Stimulated activated CD8-positive, alpha-beta memory T cell treated with anti-CD3 and anti-CD28 coated beads, Interleukin-7, amount 100 ng/mL, for 1 hour (primary cell): Measurements from ENCODE around the gene NPIPB4.
"Not testable (repeated sequence)": the region's sequence is repeated elsewhere in the genome, so short reads cannot be mapped to it uniquely, and the experiment has no call there.

Experiments used
- DNase-seq, 2 donors: peaks; one replicate each; pipeline ENCODE4 v3.0.0-alpha.2; 2020; ENCODE audit warnings: low read depth in 2 of 2

The NPIPB4 gene

GRCh38 chr16:21857656-21858055, at the start of gene NPIPB4:
Gene NPIPB4, minus strand, starts transcription at chr16:21857756. Its CDS starts 378 bp downstream, at chr16:21857378.
- not testable (repeated sequence) for DNase-seq

DNA sequence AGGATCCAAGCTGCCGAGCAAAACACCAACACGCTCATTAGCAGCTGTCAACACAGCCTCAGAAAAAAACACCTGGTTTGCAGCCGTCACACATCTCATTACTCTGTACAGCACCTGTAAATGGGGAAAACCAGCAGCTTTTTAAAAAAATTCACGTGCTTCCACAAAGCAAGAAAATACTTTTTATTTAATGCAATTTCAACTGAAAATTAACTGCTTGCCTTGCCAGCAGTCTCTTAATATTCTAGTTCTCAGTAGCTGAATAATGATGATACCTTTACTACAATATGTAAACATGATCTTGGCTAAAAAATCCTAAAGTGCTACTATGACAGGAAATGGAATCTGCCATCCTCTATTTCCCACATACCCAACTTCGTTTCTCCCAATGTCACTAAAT, 41.4 kb upstream of the NPIPB4 start:
- not testable (repeated sequence) for DNase-seq

DNA sequence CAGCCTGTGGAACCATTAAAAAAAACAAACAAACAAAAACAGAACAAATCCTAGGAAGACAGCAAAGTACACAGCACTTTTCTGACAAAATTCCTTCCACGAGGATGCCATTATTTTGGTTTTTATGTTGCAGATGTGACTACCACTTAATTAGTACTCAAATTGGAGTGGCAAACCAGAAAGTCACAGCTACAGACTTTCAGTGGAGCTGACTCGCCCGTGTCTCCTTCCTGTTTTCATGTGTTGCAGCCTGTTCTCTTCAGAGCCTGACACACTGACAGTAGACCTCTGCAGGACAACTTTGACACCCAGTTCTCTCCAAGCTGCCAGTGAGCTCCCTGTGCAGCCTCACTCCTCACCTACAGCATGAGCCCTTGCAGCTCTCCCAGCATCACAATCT, 24.4 kb upstream of the NPIPB4 start:
- DNase-seq = not testable (repeated sequence)

DNA sequence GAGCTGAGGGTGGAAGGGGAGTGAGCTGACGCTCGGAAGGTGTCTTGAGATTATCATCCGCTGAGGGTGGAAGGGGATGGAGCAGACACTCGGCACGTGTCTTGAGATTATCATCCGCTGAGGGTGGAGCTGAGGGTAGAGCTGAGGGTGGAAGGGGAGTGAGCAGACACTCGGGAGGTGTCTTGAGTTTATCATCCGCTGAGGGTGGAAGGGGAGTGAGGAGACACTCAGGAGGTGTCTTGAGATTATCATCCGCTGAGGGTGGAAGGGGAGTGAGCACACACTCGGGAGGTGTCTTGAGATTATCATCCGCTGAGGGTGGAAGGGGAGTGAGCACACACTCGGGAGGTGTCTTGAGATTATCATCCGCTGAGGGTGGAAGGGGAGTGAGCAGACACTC, 20.4 kb downstream of the NPIPB4 start:
- DNase-seq = not testable (repeated sequence)

GRCh38 chr16:21836334-21836733, 21.2 kb downstream of the NPIPB4 start:
- DNase-seq = not testable (repeated sequence)

DNA sequence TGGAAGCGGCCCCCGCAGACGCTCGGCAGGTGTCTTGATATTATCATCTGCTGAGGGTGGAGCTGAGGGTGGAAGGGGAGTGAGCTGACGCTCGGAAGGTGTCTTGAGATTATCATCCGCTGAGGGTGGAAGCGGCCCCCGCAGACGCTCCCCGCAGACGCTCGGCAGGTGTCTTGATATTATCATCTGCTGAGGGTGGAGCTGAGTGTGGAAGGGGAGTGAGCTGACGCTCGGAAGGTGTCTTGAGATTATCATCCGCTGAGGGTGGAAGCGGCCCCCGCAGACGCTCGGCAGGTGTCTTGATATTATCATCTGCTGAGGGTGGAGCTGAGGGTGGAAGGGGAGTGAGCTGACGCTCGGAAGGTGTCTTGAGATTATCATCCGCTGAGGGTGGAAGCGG, 21.8 kb downstream of the NPIPB4 start:
- not testable (repeated sequence) for DNase-seq

- not testable (repeated sequence) for DNase-seq
Measured at GRCh38 chr16:21834211-21834610, 23.3 kb downstream of the NPIPB4 start.

DNA sequence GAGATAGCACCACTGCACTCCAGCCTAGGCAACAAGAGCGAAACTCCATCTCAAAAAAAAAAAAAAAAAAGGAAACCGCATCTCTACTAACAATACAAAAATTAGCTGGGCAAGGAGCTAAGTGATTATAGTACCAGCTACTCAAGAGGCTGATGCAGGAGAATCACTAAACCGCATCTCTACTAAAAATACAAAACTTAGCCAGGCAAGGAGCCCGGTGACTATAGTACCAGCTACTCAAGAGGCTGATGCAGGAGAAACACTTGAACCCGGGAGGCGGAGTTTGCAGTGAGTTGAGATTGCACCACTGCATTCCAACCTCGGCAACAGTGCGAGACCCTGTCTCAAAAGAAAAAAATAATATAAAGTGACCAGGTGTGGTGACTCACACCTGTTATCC, 27.6 kb downstream of the NPIPB4 start:
- not testable (repeated sequence) for DNase-seq

DNA sequence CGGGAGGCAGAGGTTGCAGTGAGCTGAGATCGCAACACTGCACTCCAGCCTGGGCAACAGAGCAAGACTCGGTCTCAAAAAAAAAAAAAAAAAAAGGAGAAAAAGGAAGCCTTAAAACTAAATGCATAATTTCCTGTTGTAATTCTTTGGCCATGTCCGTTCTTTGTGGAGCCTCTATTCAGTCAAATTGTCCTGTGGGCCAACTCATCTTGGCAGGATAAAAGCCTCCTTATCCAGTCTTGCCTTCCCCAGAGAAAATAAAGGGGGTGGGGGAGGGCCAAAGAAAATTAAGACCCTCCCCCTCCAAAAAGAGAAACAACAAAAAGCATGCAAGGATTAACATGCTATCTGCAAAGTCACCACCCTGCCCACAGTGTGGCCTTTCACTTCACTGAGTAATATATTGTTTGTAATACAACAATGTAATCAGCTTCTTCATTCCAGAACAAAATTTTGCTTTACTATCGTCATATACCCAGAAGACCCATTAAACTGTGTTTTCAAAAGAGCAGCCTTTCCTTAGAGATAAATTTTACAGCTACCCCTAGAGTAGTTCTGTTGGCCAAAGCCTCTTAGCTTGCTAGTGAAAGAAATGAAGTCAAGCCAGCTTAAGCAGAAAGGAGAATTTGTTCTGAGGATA, 31.4 kb downstream of the NPIPB4 start:
- not testable (repeated sequence) for DNase-seq

- not testable (repeated sequence) for DNase-seq
Measured at GRCh38 chr16:21825526-21825925, 32.0 kb downstream of the NPIPB4 start.

- DNase-seq = not testable (repeated sequence)
Measured at GRCh38 chr16:21823258-21823657, 34.3 kb downstream of the NPIPB4 start.

DNA sequence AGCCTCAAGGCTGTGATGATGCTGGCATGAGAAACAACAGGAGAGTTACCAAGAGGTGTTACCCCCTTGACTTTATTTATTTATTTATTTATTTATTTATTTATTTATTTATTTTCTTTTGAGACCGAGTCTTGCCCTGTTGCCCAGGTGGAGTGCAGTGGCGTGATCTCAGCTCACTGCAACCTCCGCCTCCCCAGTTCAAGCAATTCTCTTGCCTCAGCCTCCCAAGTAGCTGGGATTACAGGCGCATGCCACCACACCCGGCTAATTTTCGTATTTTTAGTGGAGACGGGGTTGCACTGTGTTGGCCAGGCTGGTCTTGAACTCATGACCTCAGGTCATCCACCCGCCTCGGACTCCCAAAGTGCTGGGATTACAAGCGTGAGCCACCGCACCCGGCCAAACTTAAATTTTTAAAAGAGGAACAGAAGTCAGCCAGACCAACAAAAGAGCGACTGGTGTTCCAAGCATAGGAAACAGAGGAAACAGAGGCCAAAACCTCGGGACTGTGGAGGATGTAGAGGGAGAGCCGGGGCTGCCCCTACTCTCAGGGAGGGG, 36.6 kb downstream of the NPIPB4 start:
- DNase-seq = not testable (repeated sequence)

- peak; percentile 26 to 33 for DNase-seq
Measured at GRCh38 chr16:21820028-21820907, 37.3 kb downstream of the NPIPB4 start.

DNA sequence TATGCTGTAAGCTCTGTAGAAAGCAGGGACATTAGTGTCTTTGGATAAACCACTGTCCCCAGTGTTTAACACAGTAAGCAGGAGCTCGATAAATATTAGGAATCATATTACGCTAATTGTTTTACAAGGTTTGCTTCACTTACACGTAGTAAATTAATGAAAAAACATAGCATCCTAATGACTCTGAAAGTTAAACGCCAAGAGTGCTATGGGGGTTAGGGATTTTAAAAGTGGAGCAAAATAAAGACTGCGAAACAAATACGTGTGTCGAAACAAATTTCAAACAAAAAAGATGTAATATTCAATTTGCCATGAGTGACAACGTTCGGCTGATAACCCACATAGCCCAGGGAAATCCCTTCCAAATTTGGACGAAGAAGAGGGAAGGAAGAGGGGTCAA, 37.9 kb downstream of the NPIPB4 start:
- DNase-seq = not testable (repeated sequence)

GRCh38 chr16:21817012-21817411, 40.5 kb downstream of the NPIPB4 start:
- not testable (repeated sequence) for DNase-seq

GRCh38 chr16:21815694-21816093, 41.9 kb downstream of the NPIPB4 start:
- not testable (repeated sequence) for DNase-seq

DNA sequence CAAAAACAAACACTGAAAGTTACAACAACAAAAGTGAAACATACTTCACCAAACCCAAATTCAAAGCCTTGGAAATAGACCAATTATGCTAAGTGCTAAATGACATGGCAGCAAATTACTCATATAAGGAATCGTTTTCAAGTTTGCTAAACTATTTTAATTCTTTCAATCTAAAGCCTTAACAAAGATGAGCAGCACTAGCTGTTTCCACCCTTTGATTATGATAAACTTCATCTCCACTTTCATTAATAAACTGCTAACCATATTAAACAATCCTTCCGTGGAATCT, 55.2 kb downstream of the NPIPB4 start:
- not testable (repeated sequence) for DNase-seq

GRCh38 chr16:21801538-21802374, 55.8 kb downstream of the NPIPB4 start:
- not testable (repeated sequence) for DNase-seq

- DNase-seq = not testable (repeated sequence)
Measured at GRCh38 chr16:21798601-21799000, 59.0 kb downstream of the NPIPB4 start.

DNA sequence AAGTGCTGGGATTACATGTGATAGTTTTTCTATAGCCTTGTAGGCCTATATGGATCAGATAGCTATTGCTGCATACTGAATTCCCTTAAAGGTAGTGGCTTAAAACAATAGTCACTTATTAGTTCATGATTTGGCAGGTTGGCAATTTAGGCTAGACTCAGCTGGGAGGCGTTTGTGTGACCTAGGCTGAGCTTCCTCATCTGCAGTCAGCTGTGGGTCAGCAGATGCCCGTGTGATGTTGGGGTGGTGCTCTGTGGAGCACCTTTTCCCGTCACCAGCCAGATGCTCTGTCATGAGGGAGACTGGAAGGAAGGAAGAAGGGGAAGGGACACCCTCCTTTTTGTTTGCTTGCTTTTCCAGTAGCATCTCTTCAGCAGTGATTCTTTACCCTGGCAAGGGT, 64.2 kb downstream of the NPIPB4 start:
- DNase-seq = not testable (repeated sequence)

DNA sequence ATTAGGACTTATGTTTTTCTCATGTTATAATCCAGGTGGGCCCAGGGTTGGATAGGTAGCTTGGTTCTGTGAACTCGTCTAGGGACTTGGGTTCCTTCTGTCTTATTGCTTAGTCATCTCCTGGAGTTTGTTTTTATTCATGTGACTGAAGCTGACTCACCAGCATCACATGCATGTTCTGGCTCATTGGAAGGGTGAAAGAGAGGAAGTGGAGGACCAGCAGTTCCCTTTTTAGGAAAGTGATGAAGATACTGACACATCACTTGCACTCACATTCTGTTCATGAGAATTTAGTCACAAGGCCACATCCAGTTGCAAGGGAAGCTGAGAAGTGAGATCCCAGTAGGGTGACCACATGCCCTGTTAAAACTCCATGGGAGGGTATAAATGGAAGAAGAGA, 67.0 kb downstream of the NPIPB4 start:
- not testable (repeated sequence) for DNase-seq
